Fibroblast of skin of scalp (primary cell): Measurements from ENCODE around the gene INO80E.
"Not testable (repeated sequence)": the region's sequence is repeated elsewhere in the genome, so short reads cannot be mapped to it uniquely, and the experiment has no call there.

Source experiments
- DNase-seq: peaks from one replicate; pipeline ENCODE4 v3.0.0-alpha.2; 2013

The INO80E gene

DNA sequence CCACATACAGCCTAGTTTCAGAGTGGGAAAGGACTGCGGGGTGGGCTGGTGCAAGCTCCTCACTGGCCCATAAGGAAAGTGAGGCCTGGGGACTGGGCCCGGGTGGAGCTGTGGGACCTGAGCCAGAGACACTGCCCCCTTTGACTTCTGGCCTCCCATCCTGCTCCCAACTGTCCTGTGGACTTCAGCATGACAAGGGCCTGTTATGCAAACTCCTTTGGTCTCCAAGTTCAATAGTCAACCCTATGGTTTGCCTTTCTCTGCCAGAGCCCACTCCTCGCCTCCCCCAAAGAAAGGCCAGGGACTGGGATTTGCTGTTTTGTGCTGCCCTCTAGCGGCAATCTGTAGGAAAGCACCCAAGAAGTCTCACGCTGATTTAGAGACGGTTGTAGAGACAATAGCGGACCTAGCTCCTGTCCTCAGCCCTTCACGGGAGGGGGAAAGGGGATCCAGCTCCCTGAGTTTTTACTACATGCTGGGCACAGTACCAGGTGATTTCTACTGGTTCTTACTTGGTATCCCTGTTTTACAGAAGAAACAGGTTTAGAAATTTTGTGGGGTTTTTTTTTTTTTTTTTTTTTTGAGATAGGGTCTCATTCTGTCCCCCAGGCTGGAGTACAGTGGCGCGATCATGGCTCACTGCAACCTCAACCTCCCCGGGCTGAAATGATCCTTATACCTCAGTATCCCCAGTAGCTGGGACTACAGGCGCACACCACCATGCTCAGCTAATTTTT lies 36.2 kb downstream of the INO80E start:
- DNase-seq: peak; percentile 68

DNA sequence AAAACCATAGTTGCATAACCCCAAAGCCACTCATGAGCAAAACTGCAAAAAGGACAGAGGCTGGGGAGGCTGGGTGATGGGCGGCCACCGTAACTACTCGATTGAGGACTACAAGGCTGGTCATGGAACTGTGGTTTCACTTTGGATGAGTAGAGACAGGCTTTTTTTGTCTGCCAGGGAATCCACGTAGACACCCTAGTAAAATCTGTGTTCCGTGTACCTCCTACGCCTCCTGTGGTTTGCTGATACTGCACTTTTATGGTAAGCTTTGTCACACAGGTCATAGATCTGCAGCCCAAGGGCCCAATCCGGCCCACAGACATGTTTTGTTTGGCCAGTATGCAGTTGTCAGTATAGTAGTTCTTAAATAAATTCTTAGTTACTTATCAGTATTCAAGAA lies 37.2 kb downstream of the INO80E start:
- DNase-seq: no peak

DNA sequence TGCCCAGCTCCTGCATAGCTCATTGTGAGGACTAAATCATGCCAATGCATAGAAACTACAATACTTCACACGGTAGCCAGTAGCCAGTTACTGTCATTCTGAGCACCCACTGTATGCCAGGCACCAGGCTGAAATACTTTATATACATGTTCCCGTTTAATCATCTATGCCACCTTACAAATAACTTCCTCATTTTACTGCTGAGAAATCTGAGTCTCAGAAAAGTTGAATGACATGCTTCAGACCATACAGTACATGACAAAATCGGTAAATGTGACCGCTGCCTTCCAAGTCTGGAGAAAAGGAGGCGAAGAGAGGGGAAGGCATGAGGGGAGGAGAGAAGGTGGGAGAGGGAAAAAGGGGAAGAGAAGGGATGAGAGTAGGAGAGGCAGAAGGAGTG lies 44.2 kb downstream of the INO80E start:
- DNase-seq: no peak

DNA sequence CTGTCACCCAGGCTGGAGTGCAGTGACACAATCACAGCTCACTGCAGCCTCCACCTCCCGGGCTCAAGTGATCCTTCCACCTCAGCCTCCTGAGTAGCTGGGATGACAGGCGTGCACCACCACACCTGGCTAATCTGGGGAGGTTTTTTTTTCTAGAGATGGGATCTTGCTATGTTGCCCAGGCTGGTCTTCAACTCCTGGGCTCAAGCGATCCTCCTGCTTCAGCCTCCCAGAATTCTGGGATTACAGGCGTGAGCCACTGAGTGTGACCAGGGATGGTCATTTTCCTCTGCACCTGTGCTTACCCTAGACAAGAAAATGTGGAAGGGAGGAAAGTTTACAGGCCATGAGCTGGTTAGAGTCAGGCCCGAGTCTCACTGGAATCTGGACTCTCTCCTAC lies 44.6 kb downstream of the INO80E start:
- not testable (repeated sequence) for DNase-seq

DNA sequence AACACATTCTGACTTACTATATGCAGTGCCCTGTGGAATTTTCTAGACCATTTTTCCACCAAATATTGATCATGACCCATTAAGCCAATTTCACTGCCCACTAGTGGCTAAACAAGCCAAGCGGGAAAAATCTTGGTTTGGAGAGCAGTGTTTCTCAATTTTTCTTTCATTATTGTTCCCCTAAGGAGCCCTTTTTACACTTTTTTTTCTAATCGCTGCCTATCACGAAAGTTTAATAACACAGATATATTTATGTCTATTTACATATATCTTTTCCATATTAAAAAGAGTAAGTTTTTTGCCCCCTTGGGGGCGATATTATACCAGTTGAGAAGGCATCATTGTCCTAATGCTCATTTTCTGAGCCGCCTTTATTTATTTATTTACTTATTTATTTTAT lies 45.8 kb downstream of the INO80E start:
- peak; percentile 59 for DNase-seq

DNA sequence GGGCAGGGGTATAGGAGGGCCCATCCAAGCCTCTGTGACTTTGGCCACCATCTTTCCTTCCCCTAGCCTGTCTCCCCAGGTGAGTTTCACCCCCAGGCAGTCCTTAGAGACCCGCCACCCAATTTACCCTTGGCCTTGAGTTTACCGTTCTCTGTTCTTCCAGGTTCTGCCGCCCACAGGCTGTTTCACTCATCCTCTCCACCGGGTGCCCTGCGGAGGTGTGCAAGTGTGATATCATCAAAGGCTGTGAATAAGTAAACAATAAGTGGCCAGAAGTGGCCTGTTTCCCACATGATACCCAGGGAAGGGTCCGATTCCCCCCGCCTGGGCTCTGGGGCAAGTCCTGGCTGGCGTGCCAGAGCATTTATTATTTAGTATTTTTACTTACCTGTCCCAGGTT lies 50.1 kb downstream of the INO80E start:
- DNase-seq: no peak

DNA sequence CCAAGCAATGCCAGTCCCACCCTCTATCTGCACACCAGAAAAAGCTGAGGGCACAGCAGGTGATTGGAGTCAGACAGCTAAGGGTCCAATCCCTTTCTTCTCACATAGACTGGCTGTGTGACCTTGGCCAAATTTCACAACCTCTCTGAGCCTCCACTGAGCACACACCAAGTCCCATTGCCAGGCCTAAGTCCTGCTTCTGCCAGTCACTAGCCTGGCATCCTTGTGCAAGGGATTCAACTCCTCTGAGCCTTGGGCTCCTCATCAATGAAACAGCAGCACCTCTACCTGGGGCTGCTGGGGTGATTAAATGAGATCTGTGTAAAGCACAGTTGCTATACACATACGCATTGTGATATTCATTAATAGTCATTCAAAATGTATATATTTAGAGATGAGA lies 50.5 kb downstream of the INO80E start:
- no peak for DNase-seq

DNA sequence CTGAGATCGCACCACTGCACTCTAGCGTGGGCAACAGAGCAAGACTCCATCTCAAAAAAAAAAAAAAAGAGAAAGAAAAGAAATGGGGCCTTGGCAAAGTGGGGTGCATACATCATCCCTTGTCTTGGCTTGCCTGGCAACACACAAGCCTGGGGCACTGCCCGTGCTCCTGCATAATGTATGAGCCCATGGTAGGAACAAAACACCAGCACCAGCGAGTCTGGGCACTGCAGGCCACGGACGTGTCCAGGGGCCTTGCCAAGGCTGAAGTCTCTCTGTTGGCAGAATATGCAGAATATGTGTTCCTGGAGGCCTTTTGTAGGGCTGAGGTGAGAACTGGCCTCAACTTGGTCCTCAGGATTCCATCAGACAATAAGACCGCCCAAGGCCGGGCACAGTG lies 53.8 kb downstream of the INO80E start:
- DNase-seq: no peak

DNA sequence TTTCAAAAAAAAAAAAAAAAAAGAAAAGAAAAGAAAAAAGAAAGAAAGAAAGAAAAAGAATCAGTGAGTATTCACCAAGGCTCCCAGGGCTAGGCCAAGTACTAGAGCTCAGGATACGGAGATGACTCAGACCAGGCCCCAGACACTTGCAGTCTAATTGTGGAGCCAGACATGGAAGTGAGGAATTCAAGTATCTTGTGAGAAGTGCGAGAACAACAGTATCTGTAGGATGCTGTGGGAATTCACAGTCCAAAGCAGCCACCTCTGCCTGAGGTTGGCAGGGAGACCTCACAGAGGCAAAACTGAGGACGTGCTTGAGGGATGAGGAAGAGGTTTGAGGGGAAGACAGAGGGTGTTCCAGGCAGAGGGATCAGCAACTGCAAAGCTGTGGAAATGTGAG lies 55.5 kb downstream of the INO80E start:
- DNase-seq: peak; percentile 65

DNA sequence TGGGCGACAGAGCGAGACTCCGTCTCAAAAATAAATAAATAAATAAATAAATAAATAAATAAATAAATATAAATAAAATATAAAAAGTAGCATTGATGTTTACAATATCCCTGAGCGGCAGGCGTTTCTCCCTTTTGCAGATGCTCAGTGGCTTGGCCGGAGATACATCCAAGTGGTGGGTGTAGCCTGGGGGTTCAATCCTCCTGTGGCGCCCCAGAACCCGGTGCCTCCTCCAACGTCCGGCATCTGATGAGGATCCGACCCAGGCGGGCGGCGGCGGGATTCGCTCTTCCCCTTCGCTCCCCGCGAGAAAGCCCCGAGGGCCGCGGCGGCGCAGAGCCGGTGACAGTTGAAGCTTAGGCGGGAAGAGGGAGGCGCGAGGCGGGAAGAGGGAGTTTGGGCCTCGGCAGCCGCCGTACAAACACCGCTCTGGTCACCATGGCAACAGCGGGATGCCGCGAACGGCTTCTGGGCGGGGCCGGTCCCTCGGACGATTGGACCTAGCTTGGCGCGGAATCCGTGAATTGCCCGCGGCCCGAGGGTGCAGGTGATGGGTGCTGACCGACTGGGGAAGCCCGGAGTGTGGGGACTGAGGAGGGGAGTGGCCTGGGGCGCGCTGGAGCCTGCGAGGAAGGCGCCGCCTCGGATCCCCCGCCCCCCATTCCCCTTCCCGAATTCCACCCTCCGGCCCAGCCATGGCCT lies 56.8 kb downstream of the INO80E start:
- peak; percentile 91 for DNase-seq

DNA sequence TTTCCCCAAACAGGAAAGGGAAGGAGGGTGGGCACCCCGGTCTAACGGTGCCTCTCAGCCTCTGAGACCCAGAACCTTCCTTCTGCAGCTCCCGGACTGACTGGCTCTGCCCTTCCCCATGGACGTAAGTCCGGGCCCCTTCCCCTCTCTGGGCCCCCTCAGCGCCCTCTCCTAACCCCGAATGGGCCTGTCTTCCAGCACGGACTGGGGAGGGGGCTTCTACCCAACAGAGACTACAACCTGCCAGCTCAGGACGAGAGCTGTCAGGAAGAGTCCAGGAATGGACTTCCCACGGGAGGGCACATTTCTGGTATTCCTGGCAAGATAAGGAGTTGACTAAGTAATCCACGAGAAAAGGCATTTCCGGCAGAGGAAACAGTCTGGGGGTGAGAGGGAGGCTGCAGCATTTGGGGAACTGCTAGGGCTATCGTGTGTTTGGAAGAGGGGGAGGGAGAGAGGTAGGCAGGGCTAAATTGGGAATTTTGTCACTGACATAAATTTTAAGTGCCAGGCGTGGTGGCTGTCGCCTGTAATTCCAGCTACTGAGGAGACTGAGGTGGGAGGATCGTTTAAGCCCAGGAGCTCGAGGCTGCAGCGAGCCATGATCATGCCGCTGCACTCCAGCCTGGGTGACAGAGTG lies 57.5 kb downstream of the INO80E start:
- peak; percentile 63 for DNase-seq

DNA sequence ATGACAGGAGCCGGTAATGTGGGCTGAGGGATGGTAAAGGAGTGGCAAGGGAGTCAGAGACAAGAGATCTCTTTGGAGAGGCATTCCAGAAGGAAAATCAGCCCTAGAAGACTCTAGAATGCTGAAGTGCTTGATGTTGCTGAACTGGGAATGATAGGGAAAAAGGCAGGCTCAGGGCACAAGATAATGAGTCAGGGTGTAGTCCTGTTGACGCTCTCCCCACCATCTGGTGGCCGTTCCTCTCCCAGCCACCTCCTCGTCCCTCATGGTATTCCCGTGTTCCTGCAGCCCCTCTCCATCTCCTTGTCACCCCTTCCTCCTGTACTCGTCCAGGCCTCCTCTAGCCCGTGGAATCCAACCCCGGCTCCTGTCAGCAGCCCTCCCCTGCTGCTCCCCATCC lies 58.4 kb downstream of the INO80E start:
- no peak for DNase-seq

DNA sequence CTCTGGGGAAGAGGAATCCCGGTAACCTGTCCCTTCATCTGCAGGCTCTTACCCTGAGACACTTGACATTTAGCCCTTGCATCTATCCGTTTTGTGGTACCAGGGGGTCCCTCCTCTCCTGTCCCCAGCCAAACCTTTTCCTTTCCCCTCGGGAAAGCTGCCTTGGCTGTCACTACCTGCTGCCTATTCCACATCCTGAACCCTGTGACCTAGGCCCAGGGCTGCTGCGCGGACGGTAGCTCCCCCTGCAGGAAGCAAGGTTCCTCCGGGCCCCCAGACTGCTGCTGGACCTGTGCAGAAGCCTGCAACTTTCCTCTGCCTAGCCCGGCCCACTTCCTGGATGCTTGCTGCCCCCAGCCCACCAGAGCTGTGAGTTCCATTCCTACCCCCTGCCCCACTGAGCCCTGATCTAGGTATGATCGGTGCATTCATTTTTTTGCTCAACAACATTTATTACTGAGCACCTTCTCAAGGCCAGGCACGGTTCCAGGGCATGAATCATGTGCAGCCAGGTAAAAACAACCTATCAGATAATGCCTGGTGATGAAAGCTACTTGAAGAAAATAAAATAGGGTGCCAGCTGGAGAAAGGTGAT lies 59.0 kb downstream of the INO80E start:
- no peak for DNase-seq
